K562 (cell line): Measurements from ENCODE around the gene MATK. TPM values are rescaled to one million over a fixed set of nuclear protein-coding genes. Genes with fewer than 3 reads are reported as not detected.
A peak's percentile ranks its signal among the peaks of the same experiment; 100 is the strongest.

ENCODE experiments used
- ASH1L ChIP-seq: fragments of 450-650 bp; IDR thresholded peaks from 2 replicates; pipeline ENCODE4 v1.6.1; 2018; ENCODE audit warnings: borderline replicate concordance, mild to moderate bottlenecking, low read depth; ENCODE audit not compliant: partially characterized antibody
- FUS ChIP-seq: fragments of 200-400 bp; formaldehyde crosslinking; optimal IDR thresholded peaks from 2 replicates; pipeline ENCODE3; 2017; ENCODE audit warnings: low read depth, low read length
- KLF16 ChIP-seq: IDR thresholded peaks from 2 replicates; pipeline ENCODE4 v1.6.1; 2016; ENCODE audit warnings: antibody characterized with exemption
- LARP7 ChIP-seq: fragments of 450-650 bp; IDR thresholded peaks from 2 replicates; pipeline ENCODE4 v1.6.1; 2016
- MCM2 ChIP-seq: fragments of 450-650 bp; IDR thresholded peaks from 2 replicates; pipeline ENCODE4 v1.6.1; 2017; ENCODE audit warnings: low read depth, mild to moderate bottlenecking
- MTA1 ChIP-seq: fragments of 450-650 bp; IDR thresholded peaks from 2 replicates; pipeline ENCODE4 v1.6.1; 2017; ENCODE audit warnings: borderline replicate concordance
- SMAD4 ChIP-seq: fragments of 250-450 bp; sonication (Bioruptor Pico); conservative IDR thresholded peaks from 2 replicates; pipeline ENCODE4 v1.8.0; 2021; ENCODE audit warnings: inconsistent platforms, mild to moderate bottlenecking, moderate library complexity
- SOX6 ChIP-seq: fragments of 450-650 bp; IDR thresholded peaks from 2 replicates; pipeline ENCODE4 v1.6.1; 2014; ENCODE audit warnings: mild to moderate bottlenecking
- TEAD4 ChIP-seq, 2 experiments: sonication (generic) in 1 of 2; formaldehyde crosslinking in 1 of 2; IDR thresholded peaks; 2 replicates each; pipeline versions ENCODE4 v1.6.1 to v1.8.0; 2012 to 2022; ENCODE audit warnings: borderline replicate concordance in 1 of 2, inconsistent platforms in 1 of 2, low read length in 1 of 2, mild to moderate bottlenecking in 1 of 2, missing genetic modification reagents in 1 of 2
- ZC3H8 ChIP-seq: fragments of 450-650 bp; IDR thresholded peaks from 2 replicates; pipeline ENCODE4 v1.6.1; 2017
- ZNF76 ChIP-seq: fragments of 250-450 bp; sonication (Bioruptor Pico); IDR thresholded peaks from 2 replicates; pipeline ENCODE4 v1.4.0; 2020; ENCODE audit warnings: mild to moderate bottlenecking, moderate library complexity, borderline replicate concordance
- ZSCAN32 ChIP-seq: fragments of 450-650 bp; formaldehyde crosslinking; IDR thresholded peaks from 2 replicates; pipeline ENCODE4 v1.4.0; 2020; ENCODE audit warnings: mild to moderate bottlenecking, moderate library complexity
- polyA plus RNA-seq, 8 experiments: library from polyadenylated mRNA; depleted of rRNA in 4 of 8; stranded (reverse) in 5 of 8; unstranded in 3 of 8; fragments of >200 nt; fragmentation: Nextera tagmentation in 2 of 8; fragmentation: Illumina TruSeq in 1 of 8; extraction: Ambion mirVana in 2 of 8; extraction: Trizol in 1 of 8; gene quantifications; 2 replicates each; pipeline versions ENCODE4 v1.2.1 to v1.2.3, GENCODE V29; 2011 to 2014; ENCODE audit warnings: inconsistent platforms in 1 of 8, missing spikeins in 1 of 8
- total RNA-seq, 7 experiments: library from RNA; depleted of rRNA in 6 of 7; stranded (reverse); fragments of >200 nt in 6 of 7; fragmentation: Illumina TruSeq in 2 of 7; extraction: Trizol in 2 of 7; gene quantifications; 2 replicates each; pipeline versions ENCODE4 v1.2.1 to v1.2.3, GENCODE V29; 2011 to 2021; ENCODE audit warnings: low replicate concordance in 1 of 7
- TF ChIP-seq, protein P1 (sequence below): IDR thresholded peaks from 2 replicates; pipeline ENCODE4 v1.6.1; 2016; ENCODE audit warnings: missing genetic modification characterization, missing compliant biosample characterization
- TF ChIP-seq, protein P2 (sequence below): fragments of 450-650 bp; formaldehyde crosslinking; IDR thresholded peaks from 2 replicates; pipeline ENCODE4 v1.4.0; 2020; ENCODE audit warnings: mild to moderate bottlenecking, moderate library complexity
- TF ChIP-seq, protein P3 (sequence below): fragments of 450-650 bp; IDR thresholded peaks from 2 replicates; pipeline ENCODE4 v1.7.1; 2018; ENCODE audit warnings: mild to moderate bottlenecking, low read depth; ENCODE audit not compliant: partially characterized antibody
- TF ChIP-seq, protein P4 (sequence below): sonication (generic); formaldehyde crosslinking; IDR thresholded peaks from 2 replicates; pipeline ENCODE4 v1.9.0; 2022; ENCODE audit warnings: mild to moderate bottlenecking, missing genetic modification reagents
- TF ChIP-seq, protein P5 (sequence below), 2 experiments: fragments of 250-450 bp in 1 of 2; fragments of 450-650 bp in 1 of 2; sonication (Bioruptor Pico) in 1 of 2; IDR thresholded peaks; 2 replicates each; pipeline versions ENCODE4 v1.6.1 to v1.8.0; 2016 to 2021; ENCODE audit warnings: mild to moderate bottlenecking in 2 of 2, moderate library complexity in 2 of 2, missing compliant biosample characterization in 1 of 2, missing genetic modification characterization in 1 of 2

The MATK gene
- total and polyA plus RNA-seq, 9 of the 15 experiments (the other 6 are each of a cell fraction or from before 2014, with no cell fraction given), result 0.08 to 41.5 (median 21.4) TPM

DNA sequence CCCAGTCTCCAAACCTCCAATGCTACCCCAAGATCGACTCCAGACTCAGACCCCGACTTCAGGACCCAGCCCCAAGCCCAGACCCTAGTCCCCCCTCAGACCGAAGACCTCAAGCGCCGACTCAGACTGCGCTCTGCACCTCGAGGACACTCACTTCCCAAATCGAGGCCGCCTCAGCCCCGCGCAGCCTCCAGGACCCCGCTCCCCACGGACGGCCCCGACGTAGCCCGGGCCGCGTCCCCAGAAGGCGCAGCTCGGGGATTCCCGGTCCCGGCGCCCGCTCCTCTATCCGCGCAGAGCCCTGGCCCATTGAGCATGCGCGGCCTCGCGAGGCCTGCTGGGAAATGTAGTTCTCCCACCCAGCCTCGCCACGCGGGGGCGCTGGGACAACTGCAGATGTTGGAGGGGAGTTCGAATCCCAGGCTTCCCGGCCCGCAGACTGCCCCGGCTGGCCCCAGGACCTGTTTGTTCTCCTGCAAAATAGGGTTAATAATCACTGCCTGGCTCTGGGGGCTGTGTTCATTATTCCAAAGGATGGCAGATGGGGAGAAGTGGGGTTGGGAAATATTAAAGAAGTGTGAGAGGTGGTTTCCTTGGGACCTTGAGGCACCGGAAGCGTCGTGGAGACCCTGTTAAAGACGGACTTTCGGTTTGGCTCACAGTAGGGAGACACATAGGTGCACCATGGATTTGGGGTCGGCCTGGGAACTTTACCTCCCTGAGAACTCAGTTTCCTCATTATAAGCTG lies 24.6 kb downstream of the MATK start, which contains the start of gene APBA3 (continued):
- TF ChIP-seq MCM2 (no peak), SOX6 (peak; percentile 30; the same call in 1 of the 2 replicates), SMAD4 (CRISPR knock-in tag) (peak; percentile 49), FUS (no peak), LARP7 (0 out of 2 replicates have a peak, but pooled peaks have one; percentile 17), MTA1 (peak; percentile 35; the same call in 1 of the 2 replicates), ZC3H8 (peak; percentile 57; the same call in 1 of the 2 replicates), ZNF76 (CRISPR knock-in tag) (no peak), ZSCAN32 (CRISPR knock-in tag) (0 out of 2 replicates have a peak, but pooled peaks have one; percentile 14), KLF16 (no peak), TEAD4 (IDR thresholded peaks at IDR 0.05; ENCODE audit: low read length) (0 out of 2 replicates have a peak, but pooled peaks have one; percentile 25), TEAD4 (CRISPR knock-in tag; IDR thresholded peaks at IDR 0.05; ENCODE audit: borderline replicate concordance) (no peak), ASH1L (peak; percentile 67)
- TF ChIP-seq, protein P1, sequence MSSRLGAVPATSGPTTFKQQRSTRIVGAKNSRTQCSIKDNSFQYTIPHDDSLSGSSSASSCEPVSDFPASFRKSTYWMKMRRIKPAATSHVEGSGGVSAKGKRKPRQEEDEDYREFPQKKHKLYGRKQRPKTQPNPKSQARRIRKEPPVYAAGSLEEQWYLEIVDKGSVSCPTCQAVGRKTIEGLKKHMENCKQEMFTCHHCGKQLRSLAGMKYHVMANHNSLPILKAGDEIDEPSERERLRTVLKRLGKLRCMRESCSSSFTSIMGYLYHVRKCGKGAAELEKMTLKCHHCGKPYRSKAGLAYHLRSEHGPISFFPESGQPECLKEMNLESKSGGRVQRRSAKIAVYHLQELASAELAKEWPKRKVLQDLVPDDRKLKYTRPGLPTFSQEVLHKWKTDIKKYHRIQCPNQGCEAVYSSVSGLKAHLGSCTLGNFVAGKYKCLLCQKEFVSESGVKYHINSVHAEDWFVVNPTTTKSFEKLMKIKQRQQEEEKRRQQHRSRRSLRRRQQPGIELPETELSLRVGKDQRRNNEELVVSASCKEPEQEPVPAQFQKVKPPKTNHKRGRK (tag), result no peak
- TF ChIP-seq, protein P2, sequence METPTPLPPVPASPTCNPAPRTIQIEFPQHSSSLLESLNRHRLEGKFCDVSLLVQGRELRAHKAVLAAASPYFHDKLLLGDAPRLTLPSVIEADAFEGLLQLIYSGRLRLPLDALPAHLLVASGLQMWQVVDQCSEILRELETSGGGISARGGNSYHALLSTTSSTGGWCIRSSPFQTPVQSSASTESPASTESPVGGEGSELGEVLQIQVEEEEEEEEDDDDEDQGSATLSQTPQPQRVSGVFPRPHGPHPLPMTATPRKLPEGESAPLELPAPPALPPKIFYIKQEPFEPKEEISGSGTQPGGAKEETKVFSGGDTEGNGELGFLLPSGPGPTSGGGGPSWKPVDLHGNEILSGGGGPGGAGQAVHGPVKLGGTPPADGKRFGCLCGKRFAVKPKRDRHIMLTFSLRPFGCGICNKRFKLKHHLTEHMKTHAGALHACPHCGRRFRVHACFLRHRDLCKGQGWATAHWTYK (CRISPR knock-in tag), result peak; percentile 53; the same call in 1 of the 2 replicates
- TF ChIP-seq, protein P3, sequence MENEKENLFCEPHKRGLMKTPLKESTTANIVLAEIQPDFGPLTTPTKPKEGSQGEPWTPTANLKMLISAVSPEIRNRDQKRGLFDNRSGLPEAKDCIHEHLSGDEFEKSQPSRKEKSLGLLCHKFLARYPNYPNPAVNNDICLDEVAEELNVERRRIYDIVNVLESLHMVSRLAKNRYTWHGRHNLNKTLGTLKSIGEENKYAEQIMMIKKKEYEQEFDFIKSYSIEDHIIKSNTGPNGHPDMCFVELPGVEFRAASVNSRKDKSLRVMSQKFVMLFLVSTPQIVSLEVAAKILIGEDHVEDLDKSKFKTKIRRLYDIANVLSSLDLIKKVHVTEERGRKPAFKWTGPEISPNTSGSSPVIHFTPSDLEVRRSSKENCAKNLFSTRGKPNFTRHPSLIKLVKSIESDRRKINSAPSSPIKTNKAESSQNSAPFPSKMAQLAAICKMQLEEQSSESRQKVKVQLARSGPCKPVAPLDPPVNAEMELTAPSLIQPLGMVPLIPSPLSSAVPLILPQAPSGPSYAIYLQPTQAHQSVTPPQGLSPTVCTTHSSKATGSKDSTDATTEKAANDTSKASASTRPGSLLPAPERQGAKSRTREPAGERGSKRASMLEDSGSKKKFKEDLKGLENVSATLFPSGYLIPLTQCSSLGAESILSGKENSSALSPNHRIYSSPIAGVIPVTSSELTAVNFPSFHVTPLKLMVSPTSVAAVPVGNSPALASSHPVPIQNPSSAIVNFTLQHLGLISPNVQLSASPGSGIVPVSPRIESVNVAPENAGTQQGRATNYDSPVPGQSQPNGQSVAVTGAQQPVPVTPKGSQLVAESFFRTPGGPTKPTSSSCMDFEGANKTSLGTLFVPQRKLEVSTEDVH, result peak; percentile 76
- TF ChIP-seq, protein P4, sequence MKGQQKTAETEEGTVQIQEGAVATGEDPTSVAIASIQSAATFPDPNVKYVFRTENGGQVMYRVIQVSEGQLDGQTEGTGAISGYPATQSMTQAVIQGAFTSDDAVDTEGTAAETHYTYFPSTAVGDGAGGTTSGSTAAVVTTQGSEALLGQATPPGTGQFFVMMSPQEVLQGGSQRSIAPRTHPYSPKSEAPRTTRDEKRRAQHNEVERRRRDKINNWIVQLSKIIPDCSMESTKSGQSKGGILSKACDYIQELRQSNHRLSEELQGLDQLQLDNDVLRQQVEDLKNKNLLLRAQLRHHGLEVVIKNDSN (CRISPR knock-in tag), result no peak
- TF ChIP-seq, protein P5, sequence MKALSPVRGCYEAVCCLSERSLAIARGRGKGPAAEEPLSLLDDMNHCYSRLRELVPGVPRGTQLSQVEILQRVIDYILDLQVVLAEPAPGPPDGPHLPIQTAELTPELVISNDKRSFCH (CRISPR knock-in tag; IDR thresholded peaks at IDR 0.05), result no peak
- TF ChIP-seq, protein P5 (tag; IDR thresholded peaks at IDR 0.05), result peak; percentile 65; the same call in 1 of the 2 replicates
